HepG2 (cell line): Measurements from ENCODE around the gene SLC25A51. TPM values are rescaled to one million over a fixed set of nuclear protein-coding genes. Genes with fewer than 3 reads are reported as not detected.

Source experiments
- AFF4 ChIP-seq: sonication (generic); formaldehyde crosslinking; IDR thresholded peaks from 2 replicates; pipeline ENCODE4 v1.4.0; 2020; ENCODE audit warnings: missing genetic modification reagents
- BRF2 ChIP-seq: sonication (generic); formaldehyde crosslinking; IDR thresholded peaks from 2 replicates; pipeline ENCODE4 v1.8.1; 2022; ENCODE audit warnings: mild to moderate bottlenecking, missing genetic modification reagents
- FOXC1 ChIP-seq: sonication (generic); formaldehyde crosslinking; IDR thresholded peaks from 2 replicates; pipeline ENCODE4 v1.8.0; 2022; ENCODE audit warnings: mild to moderate bottlenecking, missing genetic modification reagents, borderline replicate concordance
- GMEB1 ChIP-seq: sonication (generic); formaldehyde crosslinking; IDR thresholded peaks from 2 replicates; pipeline ENCODE4 v1.5.1; 2020; ENCODE audit warnings: missing genetic modification reagents, mild to moderate bottlenecking, borderline replicate concordance
- NFIB ChIP-seq: sonication (generic); formaldehyde crosslinking; IDR thresholded peaks from 2 replicates; pipeline ENCODE4 v1.9.0; 2021; ENCODE audit warnings: missing genetic modification reagents, mild to moderate bottlenecking, borderline replicate concordance
- NR2F1 ChIP-seq, 2 experiments: fragments of 450-650 bp in 1 of 2; formaldehyde crosslinking in 1 of 2; IDR thresholded peaks; 2 replicates each; pipeline versions ENCODE4 v1.5.0 to v1.6.1; 2016 to 2020; ENCODE audit warnings: mild to moderate bottlenecking in 1 of 2, missing compliant biosample characterization in 1 of 2, missing genetic modification reagents in 1 of 2, moderate library complexity in 1 of 2
- PHF21A ChIP-seq: sonication (generic); formaldehyde crosslinking; IDR thresholded peaks from 2 replicates; pipeline ENCODE4 v1.5.0; 2020; ENCODE audit warnings: mild to moderate bottlenecking, missing genetic modification reagents
- POLR2G ChIP-seq: fragments of 200-400 bp; formaldehyde crosslinking; IDR thresholded peaks from 2 replicates; pipeline ENCODE4 v1.6.1; 2018; ENCODE audit warnings: mild to moderate bottlenecking, low read depth, low read length, moderate library complexity
- TARDBP ChIP-seq: sonication (generic); formaldehyde crosslinking; IDR thresholded peaks from 2 replicates; pipeline ENCODE4 v1.8.0; 2022; ENCODE audit warnings: mild to moderate bottlenecking, missing genetic modification reagents
- TBX2 ChIP-seq: sonication (generic); formaldehyde crosslinking; IDR thresholded peaks from 2 replicates; pipeline ENCODE4 v1.5.0; 2020; ENCODE audit warnings: missing genetic modification reagents, mild to moderate bottlenecking, borderline replicate concordance
- ZNF292 ChIP-seq: sonication (generic); formaldehyde crosslinking; IDR thresholded peaks from 2 replicates; pipeline ENCODE4 v1.8.1; 2022; ENCODE audit warnings: mild to moderate bottlenecking, low read depth, missing genetic modification reagents, borderline replicate concordance
- ZNF354B ChIP-seq: sonication (generic); formaldehyde crosslinking; IDR thresholded peaks from 2 replicates; pipeline ENCODE4 v1.8.0; 2022; ENCODE audit warnings: mild to moderate bottlenecking, missing genetic modification reagents
- ZNF558 ChIP-seq: sonication (generic); formaldehyde crosslinking; IDR thresholded peaks from 2 replicates; pipeline ENCODE4 v1.9.0; 2022; ENCODE audit warnings: mild to moderate bottlenecking, missing genetic modification reagents, borderline replicate concordance
- ZNF576 ChIP-seq: sonication (generic); formaldehyde crosslinking; IDR thresholded peaks from 2 replicates; pipeline ENCODE4 v1.4.0; 2020; ENCODE audit warnings: mild to moderate bottlenecking, missing genetic modification reagents
- ZNF605 ChIP-seq: sonication (generic); formaldehyde crosslinking; IDR thresholded peaks from 2 replicates; pipeline ENCODE4 v1.8.0; 2022; ENCODE audit warnings: mild to moderate bottlenecking, missing genetic modification reagents
- ZNF670 ChIP-seq: sonication (generic); formaldehyde crosslinking; IDR thresholded peaks from 2 replicates; pipeline ENCODE4 v1.8.0; 2022; ENCODE audit warnings: mild to moderate bottlenecking, missing genetic modification reagents, borderline replicate concordance
- ZNF816 ChIP-seq: sonication (generic); formaldehyde crosslinking; IDR thresholded peaks from 2 replicates; pipeline ENCODE4 v1.8.0; 2022; ENCODE audit warnings: missing genetic modification reagents, mild to moderate bottlenecking, borderline replicate concordance
- ZNF850 ChIP-seq: sonication (generic); formaldehyde crosslinking; conservative IDR thresholded peaks from 2 replicates; pipeline ENCODE4 v1.9.0; 2021; ENCODE audit warnings: mild to moderate bottlenecking, missing genetic modification reagents
- polyA plus RNA-seq, 8 experiments: library from polyadenylated mRNA; depleted of rRNA in 3 of 8; stranded (reverse) in 7 of 8; unstranded in 1 of 8; fragments of >200 nt; fragmentation: Illumina TruSeq in 4 of 8; extraction: Trizol in 4 of 8; gene quantifications; 2 replicates each; pipeline versions ENCODE4 v1.2.1 to v1.2.3, GENCODE V29; 2011 to 2016; ENCODE audit warnings: low read depth in 4 of 8, missing spikeins in 1 of 8, mixed read lengths in 1 of 8; ENCODE audit not compliant: insufficient read depth in 1 of 8
- total RNA-seq, 5 experiments: library from RNA; depleted of rRNA; stranded (reverse); fragments of >200 nt; fragmentation: Illumina TruSeq; extraction: Trizol; gene quantifications; 2 replicates each; pipeline ENCODE4 v1.2.3, GENCODE V29; 2016; ENCODE audit warnings: low read depth in 1 of 5

The SLC25A51 gene
- total and polyA plus RNA-seq, 2 of the 13 experiments (the other 11 are each of a cell fraction or from before 2014, with no cell fraction given): 14.6 to 37.7 TPM

- peak; percentile 64 for TF ChIP-seq ZNF605
- peak; percentile 11; the same call in 1 of the 2 replicates for TF ChIP-seq ZNF816
- TF ChIP-seq AFF4 (CRISPR knock-in tag): 0 out of 2 replicates have a peak, but pooled peaks have one; percentile 21
- TF ChIP-seq GMEB1: 0 out of 2 replicates have a peak, but pooled peaks have one; percentile 61
- TF ChIP-seq ZNF850: peak; percentile 20; the same call in 1 of the 2 replicates
- TF ChIP-seq BRF2: 0 out of 2 replicates have a peak, but pooled peaks have one; percentile 8
- TF ChIP-seq ZNF354B (CRISPR knock-in tag): no peak
- TF ChIP-seq ZNF558 (CRISPR knock-in tag): peak; percentile 55; the same call in 1 of the 2 replicates
- no peak; the same call in 1 of the 2 replicates for TF ChIP-seq ZNF576
- peak; percentile 12; the same call in 1 of the 2 replicates for TF ChIP-seq FOXC1 (CRISPR knock-in tag)
- peak in 1 of 2 experiments; percentile 17; a peak in 1 of 4 replicates for TF ChIP-seq NR2F1 (CRISPR knock-in tag; IDR thresholded peaks at IDR 0.05)
- 0 out of 2 replicates have a peak, but pooled peaks have one; percentile 17 for TF ChIP-seq PHF21A (CRISPR knock-in tag)
- TF ChIP-seq ZNF670 (CRISPR knock-in tag): peak; percentile 31; the same call in 1 of the 2 replicates
- peak; percentile 15; the same call in 1 of the 2 replicates for TF ChIP-seq POLR2G
- no peak for TF ChIP-seq TARDBP
- 0 out of 2 replicates have a peak, but pooled peaks have one; percentile 19 for TF ChIP-seq NFIB (CRISPR knock-in tag)
- 0 out of 2 replicates have a peak, but pooled peaks have one; percentile 9 for TF ChIP-seq TBX2 (CRISPR knock-in tag)
- peak; percentile 8; the same call in 1 of the 2 replicates for TF ChIP-seq ZNF292 (CRISPR knock-in tag)
Observed at GRCh38 chr9:37904445-37905130, 661 bp upstream of the SLC25A51 start (continued).
